ENCODE results near the gene VTI1A. TPM values are rescaled to one million over a fixed set of nuclear protein-coding genes. Genes with fewer than 3 reads are reported as not detected.

Gene VTI1A
- total and polyA plus RNA-seq, 4 donors, result 23.5 to 46.7 (median 34.3) TPM

DNA sequence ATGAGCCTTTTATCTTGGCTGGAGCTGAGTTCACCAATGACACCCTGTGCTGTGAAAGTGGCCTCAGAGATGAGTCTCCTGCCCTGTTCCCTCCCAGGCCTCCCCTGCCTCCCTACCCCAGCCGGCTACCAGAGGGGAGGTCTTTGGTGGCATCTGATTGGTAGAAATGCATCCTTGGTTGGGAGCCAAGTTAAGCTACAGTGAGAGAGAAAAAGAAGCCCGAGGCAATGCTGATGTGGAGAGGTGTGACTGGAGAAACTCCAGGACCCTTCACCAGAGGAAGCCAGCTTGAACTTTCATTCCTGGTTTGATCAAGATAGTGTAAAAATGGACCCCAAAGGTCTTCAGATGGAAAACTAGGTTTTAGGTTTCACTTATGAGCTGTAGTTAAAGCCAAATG is 311.9 kb downstream of the VTI1A start:
- Histone ChIP-seq H3K27me3 (ENCODE audit: control insufficient read depth, insufficient read depth, low read length) (no peaks in the 10 kb centered on the region), H3K4me3 (ENCODE audit: low read depth, low read length) (no peak overlapping the region), H3K36me3 (ENCODE audit: control insufficient read depth, insufficient read depth, low read length) (no peaks in the 10 kb centered on the region), H3K9me3 (ENCODE audit: control insufficient read depth, insufficient read depth, low read length) (no peaks in the 10 kb centered on the region), H3K4me1 (ENCODE audit: control insufficient read depth, insufficient read depth, low read length) (peaks cover 29% of the 10 kb centered on the region), H3K27ac (ENCODE audit: low read depth, low read length) (no peak overlapping the region)
- WGBS (ENCODE audit: insufficient coverage), result 33% methylated on average over 1 of the region's 2 CpGs
- DNase-seq (ENCODE audit: low read depth in 4 of 6, low spot score in 6 of 6), result no peak

DNA sequence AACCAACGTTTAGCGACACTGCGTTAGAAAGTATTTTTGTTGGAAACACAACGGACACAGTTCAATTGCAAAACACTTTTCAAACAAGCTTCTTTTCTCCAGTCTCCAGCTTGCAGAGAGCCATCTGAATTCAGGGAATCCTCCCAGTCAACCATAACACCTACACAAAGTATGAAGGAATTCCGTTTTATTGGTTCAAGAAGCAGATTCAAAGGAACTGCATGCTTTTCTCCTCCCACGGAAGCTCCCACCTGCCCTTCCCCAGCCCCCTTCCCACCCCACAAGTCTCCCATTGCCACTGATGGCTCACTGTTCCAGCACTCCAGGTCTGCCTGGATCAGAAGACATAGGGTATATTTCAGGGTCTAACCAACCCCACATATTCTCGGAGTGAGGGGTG is 312.5 kb downstream of the VTI1A start:
- 89% methylated on average over 3 of the region's 7 CpGs for WGBS (ENCODE audit: insufficient coverage)
- Histone ChIP-seq H3K27me3 (ENCODE audit: control insufficient read depth, insufficient read depth, low read length) (no peaks in the 10 kb centered on the region), H3K4me3 (ENCODE audit: low read depth, low read length) (no peak overlapping the region), H3K9me3 (ENCODE audit: control insufficient read depth, insufficient read depth, low read length) (no peaks in the 10 kb centered on the region), H3K36me3 (ENCODE audit: control insufficient read depth, insufficient read depth, low read length) (no peaks in the 10 kb centered on the region), H3K4me1 (ENCODE audit: control insufficient read depth, insufficient read depth, low read length) (peaks cover 25% of the 10 kb centered on the region), H3K27ac (ENCODE audit: low read depth, low read length) (no peak overlapping the region)
- no peak for DNase-seq (ENCODE audit: low read depth in 4 of 6, low spot score in 6 of 6)

DNA sequence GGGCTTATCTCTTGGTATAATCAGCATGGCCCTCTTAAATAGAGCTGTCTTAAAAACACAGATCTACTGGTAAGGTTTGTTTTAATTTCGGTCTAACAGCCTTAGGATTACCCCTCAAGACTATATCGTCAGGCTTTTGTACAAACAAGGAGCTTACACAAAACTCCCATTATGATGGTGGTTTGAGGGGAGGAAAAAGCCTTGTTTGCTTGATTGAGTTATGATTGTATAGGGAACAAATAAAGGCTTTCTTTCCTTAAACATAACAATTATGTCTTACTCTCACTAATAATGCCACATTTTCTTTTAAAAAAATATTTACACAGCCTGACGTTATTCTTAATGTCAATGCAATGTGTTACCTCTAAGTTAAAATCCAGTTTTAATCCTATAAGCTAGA is 314.2 kb downstream of the VTI1A start:
- WGBS (ENCODE audit: insufficient coverage), result no CpG with 5 or more reads among the region's 3 CpGs
- no peak for DNase-seq (ENCODE audit: low read depth in 4 of 6, low spot score in 6 of 6)
- H3K4me3 ChIP-seq (ENCODE audit: low read depth, low read length), result no peak overlapping the region
- no peaks in the 10 kb centered on the region for H3K36me3 ChIP-seq (ENCODE audit: control insufficient read depth, insufficient read depth, low read length)
- H3K4me1 ChIP-seq (ENCODE audit: control insufficient read depth, insufficient read depth, low read length), result peaks cover 9% of the 10 kb centered on the region
- H3K27ac ChIP-seq (ENCODE audit: low read depth, low read length), result no peak overlapping the region
- no peaks in the 10 kb centered on the region for H3K27me3 ChIP-seq (ENCODE audit: control insufficient read depth, insufficient read depth, low read length)
- H3K9me3 ChIP-seq (ENCODE audit: control insufficient read depth, insufficient read depth, low read length), result no peaks in the 10 kb centered on the region

DNA sequence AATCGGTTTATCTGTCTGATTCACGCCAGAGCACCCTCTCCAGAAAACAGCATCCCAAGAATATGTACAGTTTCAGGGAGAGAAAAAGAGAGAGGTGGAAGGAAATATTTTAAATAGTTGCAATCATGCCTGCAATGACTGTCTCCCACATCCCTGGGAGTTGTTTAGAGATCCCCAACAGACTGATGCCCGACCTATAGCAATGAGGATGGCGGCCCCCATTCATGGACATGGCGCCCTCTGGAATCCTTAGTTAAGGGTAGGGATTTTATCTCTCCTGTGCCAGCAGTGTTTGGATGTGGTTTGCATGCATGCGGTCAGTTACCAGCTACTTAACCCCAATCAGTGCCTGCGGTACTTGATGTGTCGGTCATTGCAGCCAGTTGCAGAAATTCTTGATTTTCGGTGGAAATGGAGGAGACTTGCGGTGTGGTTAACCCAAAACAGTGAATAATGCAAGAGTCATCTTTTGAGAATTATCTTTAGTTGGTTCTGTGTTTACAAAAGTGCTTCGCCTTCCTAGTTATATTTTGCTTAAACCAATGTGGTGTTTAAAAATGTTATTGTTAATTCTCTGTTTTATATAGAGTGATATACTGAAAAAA is 317.0 kb downstream of the VTI1A start:
- DNase-seq (ENCODE audit: low read depth in 4 of 6, low spot score in 6 of 6), result no peak
- no peaks in the 10 kb centered on the region for H3K9me3 ChIP-seq (ENCODE audit: control insufficient read depth, insufficient read depth, low read length)
- no peak overlapping the region for H3K4me3 ChIP-seq (ENCODE audit: low read depth, low read length)
- H3K27me3 ChIP-seq (ENCODE audit: control insufficient read depth, insufficient read depth, low read length), result no peaks in the 10 kb centered on the region
- no peaks in the 10 kb centered on the region for H3K4me1 ChIP-seq (ENCODE audit: control insufficient read depth, insufficient read depth, low read length)
- H3K36me3 ChIP-seq (ENCODE audit: control insufficient read depth, insufficient read depth, low read length), result no peaks in the 10 kb centered on the region
- 80% methylated on average over 1 of the region's 11 CpGs for WGBS (ENCODE audit: insufficient coverage)
- no peak overlapping the region for H3K27ac ChIP-seq (ENCODE audit: low read depth, low read length)

DNA sequence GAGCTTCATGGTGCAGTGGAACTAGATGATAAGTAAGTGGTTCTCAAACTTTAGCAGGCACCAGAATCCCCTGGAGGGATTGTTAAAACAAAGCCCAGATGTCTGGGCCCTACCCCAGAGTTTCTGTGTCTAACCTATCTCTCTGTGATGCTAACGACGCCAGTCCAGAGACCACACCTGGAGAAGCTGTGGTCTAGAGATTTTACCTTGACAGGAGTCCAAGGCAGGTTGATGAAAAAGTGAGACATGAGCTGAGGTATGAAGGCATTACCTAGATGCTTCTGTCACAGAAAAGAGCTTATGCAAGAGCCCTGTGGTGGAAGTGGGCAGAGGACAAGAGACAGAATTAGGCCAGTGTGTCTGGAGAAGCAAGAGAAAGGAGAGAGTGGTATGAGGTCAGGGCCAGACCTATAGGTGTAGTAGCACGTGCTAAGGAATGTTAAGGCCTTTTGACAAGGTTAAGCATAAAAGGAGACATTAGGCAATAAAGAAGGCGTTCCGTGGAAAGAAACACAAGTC is 318.8 kb downstream of the VTI1A start:
- Histone ChIP-seq H3K4me3 (ENCODE audit: low read depth, low read length) (no peak overlapping the region), H3K4me1 (ENCODE audit: control insufficient read depth, insufficient read depth, low read length) (no peaks in the 10 kb centered on the region), H3K36me3 (ENCODE audit: control insufficient read depth, insufficient read depth, low read length) (no peaks in the 10 kb centered on the region), H3K9me3 (ENCODE audit: control insufficient read depth, insufficient read depth, low read length) (no peaks in the 10 kb centered on the region), H3K27ac (ENCODE audit: low read depth, low read length) (no peak overlapping the region), H3K27me3 (ENCODE audit: control insufficient read depth, insufficient read depth, low read length) (no peaks in the 10 kb centered on the region)
- WGBS (ENCODE audit: insufficient coverage), result 100% methylated on average over 2 of the region's 5 CpGs
- no peak for DNase-seq (ENCODE audit: low read depth in 4 of 6, low spot score in 6 of 6)

DNA sequence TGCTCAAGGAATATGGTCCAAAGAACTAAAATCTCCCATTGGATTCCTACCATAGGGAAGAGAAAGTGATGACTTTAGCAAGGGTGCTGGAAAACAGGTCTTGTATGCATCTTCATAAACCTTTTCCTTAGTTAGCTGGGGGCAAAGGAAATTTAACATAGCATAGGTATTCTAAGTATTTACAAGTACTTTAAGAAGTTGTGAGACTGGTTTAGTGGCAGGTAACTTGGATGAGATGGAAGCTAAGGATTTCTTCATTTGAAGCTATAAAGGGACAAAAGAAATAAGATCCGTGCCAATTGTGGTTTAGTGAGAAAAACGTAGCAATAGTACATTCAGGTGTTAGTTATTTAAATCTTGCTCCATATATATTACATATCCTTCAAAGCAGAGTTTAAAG is 319.6 kb downstream of the VTI1A start:
- no peaks in the 10 kb centered on the region for H3K36me3 ChIP-seq (ENCODE audit: control insufficient read depth, insufficient read depth, low read length)
- no peak overlapping the region for H3K27ac ChIP-seq (ENCODE audit: low read depth, low read length)
- no peaks in the 10 kb centered on the region for H3K4me1 ChIP-seq (ENCODE audit: control insufficient read depth, insufficient read depth, low read length)
- WGBS (ENCODE audit: insufficient coverage), result no CpG with 5 or more reads among the region's 2 CpGs
- H3K9me3 ChIP-seq (ENCODE audit: control insufficient read depth, insufficient read depth, low read length), result no peaks in the 10 kb centered on the region
- H3K27me3 ChIP-seq (ENCODE audit: control insufficient read depth, insufficient read depth, low read length), result no peaks in the 10 kb centered on the region
- no peak overlapping the region for H3K4me3 ChIP-seq (ENCODE audit: low read depth, low read length)
- no peak for DNase-seq (ENCODE audit: low read depth in 4 of 6, low spot score in 6 of 6)

DNA sequence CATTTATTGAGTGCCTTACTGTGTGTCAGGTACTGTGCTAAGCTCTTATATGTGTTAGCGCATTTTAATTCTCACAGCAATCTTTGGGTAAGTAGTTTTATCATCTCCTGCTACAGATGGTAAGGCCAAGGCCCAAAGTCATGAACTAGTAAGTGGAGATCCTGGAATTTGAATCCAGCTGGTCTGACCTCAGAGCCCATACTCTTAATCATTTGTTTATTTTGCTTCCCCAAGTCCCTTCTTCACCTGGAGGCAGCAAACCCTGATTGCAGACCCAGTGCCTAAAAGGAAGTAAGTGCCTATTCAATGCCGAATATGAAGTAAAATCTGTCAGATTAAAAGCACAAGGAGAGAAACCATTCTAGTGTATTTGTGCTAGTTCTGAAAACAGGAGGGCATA is 320.1 kb downstream of the VTI1A start:
- Histone ChIP-seq H3K4me3 (ENCODE audit: low read depth, low read length) (no peak overlapping the region), H3K36me3 (ENCODE audit: control insufficient read depth, insufficient read depth, low read length) (no peaks in the 10 kb centered on the region), H3K4me1 (ENCODE audit: control insufficient read depth, insufficient read depth, low read length) (no peaks in the 10 kb centered on the region), H3K9me3 (ENCODE audit: control insufficient read depth, insufficient read depth, low read length) (peaks cover 2% of the 10 kb centered on the region), H3K27me3 (ENCODE audit: control insufficient read depth, insufficient read depth, low read length) (no peaks in the 10 kb centered on the region), H3K27ac (ENCODE audit: low read depth, low read length) (no peak overlapping the region)
- no CpG with 5 or more reads among the region's 2 CpGs for WGBS (ENCODE audit: insufficient coverage)
- DNase-seq (ENCODE audit: low read depth in 4 of 6, low spot score in 6 of 6), result no peak

DNA sequence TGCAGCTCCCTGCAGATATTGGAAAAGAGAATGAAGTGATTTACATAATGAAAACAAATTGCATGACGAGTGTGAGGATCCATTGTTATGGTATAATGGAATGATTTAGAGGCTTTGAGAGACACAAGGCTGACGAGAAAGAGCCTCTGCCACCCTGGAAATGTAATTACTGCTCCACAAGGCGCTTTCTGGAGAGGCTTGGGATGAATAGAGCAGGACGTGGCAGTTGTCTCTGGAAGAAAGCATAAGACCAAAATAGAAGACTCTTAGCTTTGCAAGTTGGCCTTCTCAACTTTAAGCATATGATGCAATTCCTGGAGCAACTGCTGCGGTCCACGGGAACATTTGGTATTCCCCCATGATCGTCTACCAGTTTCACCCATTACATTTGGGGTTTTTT is 321.1 kb downstream of the VTI1A start:
- Histone ChIP-seq H3K4me3 (ENCODE audit: low read depth, low read length) (no peak overlapping the region), H3K36me3 (ENCODE audit: control insufficient read depth, insufficient read depth, low read length) (no peaks in the 10 kb centered on the region), H3K4me1 (ENCODE audit: control insufficient read depth, insufficient read depth, low read length) (no peaks in the 10 kb centered on the region), H3K27me3 (ENCODE audit: control insufficient read depth, insufficient read depth, low read length) (no peaks in the 10 kb centered on the region), H3K27ac (ENCODE audit: low read depth, low read length) (no peak overlapping the region), H3K9me3 (ENCODE audit: control insufficient read depth, insufficient read depth, low read length) (peaks cover 2% of the 10 kb centered on the region)
- no peak for DNase-seq (ENCODE audit: low read depth in 4 of 6, low spot score in 6 of 6)
- WGBS (ENCODE audit: insufficient coverage), result 65% methylated on average over 7 of the region's 7 CpGs

DNA sequence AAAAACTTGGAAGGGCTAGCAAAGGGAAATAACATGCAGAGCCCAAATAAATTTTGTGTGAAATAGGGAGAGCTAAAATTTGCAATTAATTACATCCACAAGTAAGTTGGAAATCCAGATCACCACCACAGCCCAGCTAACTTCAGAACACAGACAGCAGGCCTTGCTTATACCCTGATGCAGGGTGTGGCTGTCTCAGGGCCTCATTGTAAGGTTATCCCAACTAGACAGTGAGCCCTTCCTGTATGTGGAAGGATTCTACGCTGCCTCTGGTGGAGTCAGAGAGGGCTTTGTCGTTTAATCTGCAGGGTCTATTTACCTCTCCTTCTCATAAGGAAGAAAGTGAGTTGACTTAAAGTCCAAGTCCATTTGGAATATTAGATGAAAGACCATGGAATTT is 322.1 kb downstream of the VTI1A start:
- Histone ChIP-seq H3K4me1 (ENCODE audit: control insufficient read depth, insufficient read depth, low read length) (peaks cover under 1% of the 10 kb centered on the region), H3K27ac (ENCODE audit: low read depth, low read length) (no peak overlapping the region), H3K27me3 (ENCODE audit: control insufficient read depth, insufficient read depth, low read length) (no peaks in the 10 kb centered on the region), H3K9me3 (ENCODE audit: control insufficient read depth, insufficient read depth, low read length) (peaks cover 2% of the 10 kb centered on the region), H3K36me3 (ENCODE audit: control insufficient read depth, insufficient read depth, low read length) (no peaks in the 10 kb centered on the region), H3K4me3 (ENCODE audit: low read depth, low read length) (no peak overlapping the region)
- DNase-seq (ENCODE audit: low read depth in 4 of 6, low spot score in 6 of 6), result no peak
- no CpG with 5 or more reads among the region's 2 CpGs for WGBS (ENCODE audit: insufficient coverage)

DNA sequence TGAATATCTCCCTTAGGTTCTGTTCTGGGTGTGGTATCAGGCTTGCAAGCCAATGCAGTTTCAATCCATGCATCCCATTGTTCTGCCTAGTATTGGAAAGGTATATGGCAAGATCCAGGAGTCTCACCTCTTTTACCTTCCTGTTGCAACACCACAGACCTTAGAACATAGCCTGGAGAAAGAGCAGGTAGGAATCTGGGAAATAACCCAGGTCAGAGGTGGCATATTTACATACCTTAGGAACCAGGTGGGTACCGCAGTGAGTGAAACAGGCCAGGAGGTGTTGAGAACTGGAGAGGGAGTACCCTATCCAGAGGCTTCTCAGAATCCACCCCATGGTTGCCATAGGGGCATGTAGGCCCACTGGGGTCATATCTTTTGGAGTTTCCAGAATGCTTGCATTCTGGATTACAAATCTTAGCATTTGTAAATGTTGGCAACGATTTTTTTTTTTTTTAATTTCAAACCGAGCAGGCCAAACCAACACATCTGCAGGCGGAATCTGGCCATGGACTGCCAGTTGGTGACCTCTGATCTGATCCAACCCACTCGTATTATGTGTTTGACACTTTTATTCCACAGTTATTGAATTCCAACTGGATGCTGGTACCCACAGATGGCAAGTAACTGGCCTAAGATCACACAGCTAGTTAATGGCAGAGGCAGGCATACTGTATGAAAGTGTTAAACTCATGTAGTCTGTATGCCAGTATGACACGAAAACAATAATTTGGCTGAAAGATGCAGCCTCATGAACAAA is 322.8 kb downstream of the VTI1A start:
- no peak overlapping the region for H3K27ac ChIP-seq (ENCODE audit: low read depth, low read length)
- no peak for DNase-seq (ENCODE audit: low read depth in 4 of 6, low spot score in 6 of 6)
- H3K36me3 ChIP-seq (ENCODE audit: control insufficient read depth, insufficient read depth, low read length), result no peaks in the 10 kb centered on the region
- peaks cover 3% of the 10 kb centered on the region for H3K4me1 ChIP-seq (ENCODE audit: control insufficient read depth, insufficient read depth, low read length)
- 97% methylated on average over 6 of the region's 6 CpGs for WGBS (ENCODE audit: insufficient coverage)
- peaks cover 2% of the 10 kb centered on the region for H3K9me3 ChIP-seq (ENCODE audit: control insufficient read depth, insufficient read depth, low read length)
- no peak overlapping the region for H3K4me3 ChIP-seq (ENCODE audit: low read depth, low read length)
- H3K27me3 ChIP-seq (ENCODE audit: control insufficient read depth, insufficient read depth, low read length), result no peaks in the 10 kb centered on the region

Measured in spinal cord (tissue), 10 donors.